K562 (cell line): ENCODE data around the gene TUT4. TPM values are rescaled to one million over a fixed set of nuclear protein-coding genes. Genes with fewer than 3 reads are reported as not detected.

ENCODE experiments used
- CEBPB ChIP-seq: fragments of 450-650 bp; IDR thresholded peaks from 2 replicates; pipeline ENCODE4 v1.6.1; 2016; ENCODE audit warnings: missing genetic modification characterization, missing compliant biosample characterization
- FOSL1 ChIP-seq: fragments of 200-800 bp; sonication (Bioruptor generic); conservative IDR thresholded peaks from 2 replicates; pipeline ENCODE4 v1.6.1; 2016; ENCODE audit warnings: missing genetic modification characterization, missing compliant biosample characterization
- KLF16 ChIP-seq: IDR thresholded peaks from 2 replicates; pipeline ENCODE4 v1.6.1; 2016; ENCODE audit warnings: antibody characterized with exemption
- NFATC3 ChIP-seq: fragments of 450-650 bp; IDR thresholded peaks from 2 replicates; pipeline ENCODE4 v1.6.1; 2017; ENCODE audit warnings: mild to moderate bottlenecking
- ZNF583 ChIP-seq: fragments of 250-450 bp; sonication (Bioruptor Pico); IDR thresholded peaks from 2 replicates; pipeline ENCODE4 v1.4.0; 2020
- polyA plus RNA-seq, 8 experiments: library from polyadenylated mRNA; depleted of rRNA in 4 of 8; stranded (reverse) in 5 of 8; unstranded in 3 of 8; fragments of >200 nt; fragmentation: Nextera tagmentation in 2 of 8; fragmentation: Illumina TruSeq in 1 of 8; extraction: Ambion mirVana in 2 of 8; extraction: Trizol in 1 of 8; gene quantifications; 2 replicates each; pipeline versions ENCODE4 v1.2.1 to v1.2.3, GENCODE V29; 2011 to 2014; ENCODE audit warnings: inconsistent platforms in 1 of 8, missing spikeins in 1 of 8
- total RNA-seq, 7 experiments: library from RNA; depleted of rRNA in 6 of 7; stranded (reverse); fragments of >200 nt in 6 of 7; fragmentation: Illumina TruSeq in 2 of 7; extraction: Trizol in 2 of 7; gene quantifications; 2 replicates each; pipeline versions ENCODE4 v1.2.1 to v1.2.3, GENCODE V29; 2011 to 2021; ENCODE audit warnings: low replicate concordance in 1 of 7
- TF ChIP-seq, protein P1 (sequence below): fragments of 250-450 bp; sonication (Bioruptor Pico); IDR thresholded peaks from 2 replicates; pipeline ENCODE4 v1.4.0; 2020; ENCODE audit warnings: mild to moderate bottlenecking, moderate library complexity, borderline replicate concordance
- TF ChIP-seq, protein P2 (sequence below), 2 experiments: fragments of 450-650 bp in 1 of 2; sonication (generic) in 1 of 2; formaldehyde crosslinking in 1 of 2; IDR thresholded peaks; 2 replicates each; pipeline versions ENCODE4 v1.7.1 to v1.9.0; 2016 to 2022; ENCODE audit warnings: inconsistent platforms in 1 of 2, mild to moderate bottlenecking in 1 of 2, missing genetic modification reagents in 1 of 2
- TF ChIP-seq, protein P3 (sequence below): fragments of 450-650 bp; IDR thresholded peaks from 2 replicates; pipeline ENCODE4 v1.6.1; 2017; ENCODE audit warnings: mild to moderate bottlenecking, moderate library complexity
- TF ChIP-seq, protein P4 (sequence below): fragments of 250-450 bp; sonication (Bioruptor Pico); IDR thresholded peaks from 2 replicates; pipeline ENCODE4 v1.5.0; 2021; ENCODE audit warnings: mild to moderate bottlenecking, moderate library complexity

The TUT4 gene
- total and polyA plus RNA-seq, 9 of the 15 experiments (the other 6 are each of a cell fraction or from before 2014, with no cell fraction given) = 15.8 to 53.5 (median 36.7) TPM

DNA sequence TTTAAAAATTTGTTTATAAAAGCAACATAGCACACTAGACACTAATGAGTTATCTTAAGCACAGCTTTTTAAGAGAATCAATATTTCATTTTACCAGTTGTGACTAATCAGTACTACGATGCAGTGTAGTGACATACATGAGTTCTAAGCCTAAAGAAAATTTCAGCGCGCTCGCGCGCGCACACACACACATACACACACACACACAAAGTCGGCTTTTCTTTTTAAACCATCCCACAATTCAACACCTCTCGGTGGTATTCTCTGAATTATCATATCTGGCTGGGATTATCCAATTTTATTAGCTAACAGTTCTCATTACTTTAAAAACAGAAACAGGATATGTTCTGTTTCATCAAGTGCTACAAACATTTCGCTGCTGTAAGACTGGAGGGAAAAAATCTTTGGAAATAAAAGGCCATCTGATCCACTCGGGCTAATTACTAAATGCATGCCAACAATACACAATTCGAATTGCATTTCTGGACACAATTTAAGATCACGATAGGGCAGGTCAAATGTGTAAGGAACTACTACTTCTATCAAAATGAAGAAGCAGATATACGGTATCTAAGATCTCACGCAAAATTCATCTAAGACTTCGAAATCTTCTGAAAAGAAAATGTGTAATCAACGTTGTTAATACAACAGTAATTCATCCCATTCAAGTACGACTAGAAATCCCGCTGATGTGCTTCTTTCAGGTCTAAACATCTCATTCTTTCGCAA, 1.2 kb downstream of the TUT4 start (continued):
- TF ChIP-seq, protein P1, sequence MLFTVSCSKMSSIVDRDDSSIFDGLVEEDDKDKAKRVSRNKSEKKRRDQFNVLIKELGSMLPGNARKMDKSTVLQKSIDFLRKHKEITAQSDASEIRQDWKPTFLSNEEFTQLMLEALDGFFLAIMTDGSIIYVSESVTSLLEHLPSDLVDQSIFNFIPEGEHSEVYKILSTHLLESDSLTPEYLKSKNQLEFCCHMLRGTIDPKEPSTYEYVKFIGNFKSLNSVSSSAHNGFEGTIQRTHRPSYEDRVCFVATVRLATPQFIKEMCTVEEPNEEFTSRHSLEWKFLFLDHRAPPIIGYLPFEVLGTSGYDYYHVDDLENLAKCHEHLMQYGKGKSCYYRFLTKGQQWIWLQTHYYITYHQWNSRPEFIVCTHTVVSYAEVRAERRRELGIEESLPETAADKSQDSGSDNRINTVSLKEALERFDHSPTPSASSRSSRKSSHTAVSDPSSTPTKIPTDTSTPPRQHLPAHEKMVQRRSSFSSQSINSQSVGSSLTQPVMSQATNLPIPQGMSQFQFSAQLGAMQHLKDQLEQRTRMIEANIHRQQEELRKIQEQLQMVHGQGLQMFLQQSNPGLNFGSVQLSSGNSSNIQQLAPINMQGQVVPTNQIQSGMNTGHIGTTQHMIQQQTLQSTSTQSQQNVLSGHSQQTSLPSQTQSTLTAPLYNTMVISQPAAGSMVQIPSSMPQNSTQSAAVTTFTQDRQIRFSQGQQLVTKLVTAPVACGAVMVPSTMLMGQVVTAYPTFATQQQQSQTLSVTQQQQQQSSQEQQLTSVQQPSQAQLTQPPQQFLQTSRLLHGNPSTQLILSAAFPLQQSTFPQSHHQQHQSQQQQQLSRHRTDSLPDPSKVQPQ (CRISPR knock-in tag) = no peak
- TF ChIP-seq, protein P2, sequence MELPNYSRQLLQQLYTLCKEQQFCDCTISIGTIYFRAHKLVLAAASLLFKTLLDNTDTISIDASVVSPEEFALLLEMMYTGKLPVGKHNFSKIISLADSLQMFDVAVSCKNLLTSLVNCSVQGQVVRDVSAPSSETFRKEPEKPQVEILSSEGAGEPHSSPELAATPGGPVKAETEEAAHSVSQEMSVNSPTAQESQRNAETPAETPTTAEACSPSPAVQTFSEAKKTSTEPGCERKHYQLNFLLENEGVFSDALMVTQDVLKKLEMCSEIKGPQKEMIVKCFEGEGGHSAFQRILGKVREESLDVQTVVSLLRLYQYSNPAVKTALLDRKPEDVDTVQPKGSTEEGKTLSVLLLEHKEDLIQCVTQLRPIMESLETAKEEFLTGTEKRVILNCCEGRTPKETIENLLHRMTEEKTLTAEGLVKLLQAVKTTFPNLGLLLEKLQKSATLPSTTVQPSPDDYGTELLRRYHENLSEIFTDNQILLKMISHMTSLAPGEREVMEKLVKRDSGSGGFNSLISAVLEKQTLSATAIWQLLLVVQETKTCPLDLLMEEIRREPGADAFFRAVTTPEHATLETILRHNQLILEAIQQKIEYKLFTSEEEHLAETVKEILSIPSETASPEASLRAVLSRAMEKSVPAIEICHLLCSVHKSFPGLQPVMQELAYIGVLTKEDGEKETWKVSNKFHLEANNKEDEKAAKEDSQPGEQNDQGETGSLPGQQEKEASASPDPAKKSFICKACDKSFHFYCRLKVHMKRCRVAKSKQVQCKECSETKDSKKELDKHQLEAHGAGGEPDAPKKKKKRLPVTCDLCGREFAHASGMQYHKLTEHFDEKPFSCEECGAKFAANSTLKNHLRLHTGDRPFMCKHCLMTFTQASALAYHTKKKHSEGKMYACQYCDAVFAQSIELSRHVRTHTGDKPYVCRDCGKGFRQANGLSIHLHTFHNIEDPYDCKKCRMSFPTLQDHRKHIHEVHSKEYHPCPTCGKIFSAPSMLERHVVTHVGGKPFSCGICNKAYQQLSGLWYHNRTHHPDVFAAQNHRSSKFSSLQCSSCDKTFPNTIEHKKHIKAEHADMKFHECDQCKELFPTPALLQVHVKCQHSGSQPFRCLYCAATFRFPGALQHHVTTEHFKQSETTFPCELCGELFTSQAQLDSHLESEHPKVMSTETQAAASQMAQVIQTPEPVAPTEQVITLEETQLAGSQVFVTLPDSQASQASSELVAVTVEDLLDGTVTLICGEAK (IDR thresholded peaks at IDR 0.05) = 0 out of 2 replicates have a peak, but pooled peaks have one; percentile 36
- TF ChIP-seq, protein P2 (CRISPR knock-in tag; IDR thresholded peaks at IDR 0.05) = no peak
- 0 out of 2 replicates have a peak, but pooled peaks have one; percentile 17 for TF ChIP-seq NFATC3
- TF ChIP-seq, protein P3, sequence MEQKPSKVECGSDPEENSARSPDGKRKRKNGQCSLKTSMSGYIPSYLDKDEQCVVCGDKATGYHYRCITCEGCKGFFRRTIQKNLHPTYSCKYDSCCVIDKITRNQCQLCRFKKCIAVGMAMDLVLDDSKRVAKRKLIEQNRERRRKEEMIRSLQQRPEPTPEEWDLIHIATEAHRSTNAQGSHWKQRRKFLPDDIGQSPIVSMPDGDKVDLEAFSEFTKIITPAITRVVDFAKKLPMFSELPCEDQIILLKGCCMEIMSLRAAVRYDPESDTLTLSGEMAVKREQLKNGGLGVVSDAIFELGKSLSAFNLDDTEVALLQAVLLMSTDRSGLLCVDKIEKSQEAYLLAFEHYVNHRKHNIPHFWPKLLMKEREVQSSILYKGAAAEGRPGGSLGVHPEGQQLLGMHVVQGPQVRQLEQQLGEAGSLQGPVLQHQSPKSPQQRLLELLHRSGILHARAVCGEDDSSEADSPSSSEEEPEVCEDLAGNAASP = no peak
- TF ChIP-seq, protein P4, sequence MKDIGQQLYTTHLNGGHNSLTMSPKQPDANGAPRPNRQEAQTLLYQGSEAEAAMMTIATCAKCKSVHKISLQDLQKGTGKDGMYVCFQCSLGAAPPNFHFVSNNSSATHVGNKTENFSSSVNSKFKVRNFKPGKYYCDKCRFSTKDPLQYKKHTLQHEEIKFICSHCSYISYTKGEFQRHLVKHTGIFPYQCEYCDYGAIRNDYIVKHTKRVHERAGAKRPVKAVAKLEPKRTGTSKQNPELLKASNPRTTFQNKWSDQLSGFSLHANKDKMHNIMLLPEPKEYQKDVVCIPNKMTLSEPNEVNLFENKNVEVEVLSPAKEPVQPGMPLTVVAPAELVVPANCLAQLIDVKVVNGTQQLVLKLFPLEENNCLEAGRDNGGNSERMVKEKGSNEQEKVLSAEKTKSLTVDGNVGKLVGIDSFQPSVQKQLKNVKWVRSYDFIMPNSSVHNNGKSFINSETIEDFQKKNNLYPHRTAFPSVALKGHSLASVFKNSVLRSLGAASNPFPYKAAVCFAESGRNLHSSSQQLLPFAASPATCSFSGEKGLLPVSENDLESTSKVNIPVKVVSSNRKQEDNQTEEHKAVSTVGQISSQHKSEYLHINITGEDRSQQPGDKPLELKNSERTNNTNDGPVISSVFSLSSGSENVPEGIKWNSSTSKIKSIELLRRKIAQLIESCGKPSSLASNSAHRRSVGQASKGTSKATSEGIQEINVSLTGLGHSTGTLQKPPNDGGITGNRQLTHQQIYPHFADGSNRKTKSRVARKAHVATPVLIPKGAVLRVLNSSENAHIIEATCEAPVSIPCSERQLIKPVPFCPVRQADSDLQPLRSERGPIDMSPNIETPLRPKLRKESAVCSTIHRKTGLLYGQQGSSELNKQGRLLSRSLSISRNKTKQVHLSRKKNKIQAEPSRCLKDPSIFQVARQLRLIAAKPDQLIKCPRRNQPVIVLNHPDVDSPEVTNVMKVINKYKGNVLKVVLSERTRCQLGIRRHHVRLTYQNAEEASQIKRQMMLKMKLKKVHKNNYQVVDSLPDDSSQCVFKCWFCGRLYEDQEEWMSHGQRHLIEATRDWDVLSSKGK (CRISPR knock-in tag) = no peak
- TF ChIP-seq KLF16 = no peak
- TF ChIP-seq ZNF583 = no peak
- TF ChIP-seq CEBPB (tag) = 0 out of 2 replicates have a peak, but pooled peaks have one; percentile 98
- 0 out of 2 replicates have a peak, but pooled peaks have one; percentile 12 for TF ChIP-seq FOSL1
